ENCODE measurements around the gene DDX19B. TPM values are rescaled to one million over a fixed set of nuclear protein-coding genes. Genes with fewer than 3 reads are reported as not detected.

DDX19B gene
- total RNA-seq, 1 experiment from 2014 or later = 74.5 TPM

DNA sequence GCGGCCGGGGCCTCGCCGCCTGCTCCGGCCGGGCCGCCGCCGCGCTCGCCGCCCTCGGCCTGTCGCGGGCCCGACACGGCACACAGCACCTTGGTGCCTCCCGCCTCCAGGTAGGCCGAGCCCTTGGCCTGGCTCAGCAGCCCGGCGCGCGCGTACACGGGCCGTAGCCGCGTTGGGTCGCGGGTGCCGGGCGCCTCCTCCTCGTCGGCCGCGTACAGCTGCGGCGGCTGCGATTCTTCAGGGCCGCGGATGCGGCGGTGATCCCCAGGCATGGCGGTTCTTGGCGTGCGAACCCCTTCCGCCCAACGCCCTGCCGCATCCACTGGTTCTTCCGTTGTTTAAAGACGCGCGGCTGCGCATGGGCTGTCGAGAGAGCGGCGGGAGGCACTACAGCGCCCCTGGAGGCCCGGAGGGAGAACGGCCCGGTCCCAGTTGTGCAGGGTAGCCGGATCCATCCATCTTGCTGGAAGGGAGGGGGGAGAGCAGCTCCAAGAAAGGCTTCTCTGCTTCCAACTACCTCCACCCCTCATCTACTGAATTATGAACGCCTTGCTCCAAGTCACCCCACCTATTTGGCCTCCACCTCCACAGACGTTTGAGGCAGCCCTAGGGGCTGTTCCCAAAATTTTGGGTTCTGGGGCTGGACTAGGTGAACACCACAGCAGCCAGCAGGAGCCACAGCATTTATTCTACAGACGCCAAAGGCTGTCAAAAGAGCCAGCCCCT, 47.2 kb upstream of the DDX19B start, which contains the start of gene EXOSC6:
TSS of gene EXOSC6 (minus strand) at position 312 of the 726 bp plus-strand sequence. CDS start at position 272, 40 bp downstream.
- no TSS peak for BruUV-seq (replicated peaks)
- H3K4me3 Mint-ChIP-seq (ENCODE audit: unreplicated experiment) = peak within 1 kb of the TSS; percentile 82
- Histone ChIP-seq H3K4me3 (ENCODE audit: low read depth, low read length) (peak within 1 kb of the TSS; percentile 99), H3K27me3 (replicated peaks; ENCODE audit: control insufficient read depth, insufficient read depth, low read length) (no peaks in the 10 kb centered on the region), H3K9me3 (no peaks in the 10 kb centered on the region), H3K36me3 (ENCODE audit: control insufficient read depth, insufficient read depth, low read length) (peaks cover 10% of the 10 kb centered on the region), H3K4me1 (no peaks in the 10 kb centered on the region)
- H3K9me3 Mint-ChIP-seq (ENCODE audit: unreplicated experiment) = no peaks in the 10 kb centered on the region
- TF ChIP-seq, protein P1, sequence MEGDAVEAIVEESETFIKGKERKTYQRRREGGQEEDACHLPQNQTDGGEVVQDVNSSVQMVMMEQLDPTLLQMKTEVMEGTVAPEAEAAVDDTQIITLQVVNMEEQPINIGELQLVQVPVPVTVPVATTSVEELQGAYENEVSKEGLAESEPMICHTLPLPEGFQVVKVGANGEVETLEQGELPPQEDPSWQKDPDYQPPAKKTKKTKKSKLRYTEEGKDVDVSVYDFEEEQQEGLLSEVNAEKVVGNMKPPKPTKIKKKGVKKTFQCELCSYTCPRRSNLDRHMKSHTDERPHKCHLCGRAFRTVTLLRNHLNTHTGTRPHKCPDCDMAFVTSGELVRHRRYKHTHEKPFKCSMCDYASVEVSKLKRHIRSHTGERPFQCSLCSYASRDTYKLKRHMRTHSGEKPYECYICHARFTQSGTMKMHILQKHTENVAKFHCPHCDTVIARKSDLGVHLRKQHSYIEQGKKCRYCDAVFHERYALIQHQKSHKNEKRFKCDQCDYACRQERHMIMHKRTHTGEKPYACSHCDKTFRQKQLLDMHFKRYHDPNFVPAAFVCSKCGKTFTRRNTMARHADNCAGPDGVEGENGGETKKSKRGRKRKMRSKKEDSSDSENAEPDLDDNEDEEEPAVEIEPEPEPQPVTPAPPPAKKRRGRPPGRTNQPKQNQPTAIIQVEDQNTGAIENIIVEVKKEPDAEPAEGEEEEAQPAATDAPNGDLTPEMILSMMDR (IDR thresholded peaks at IDR 0.05; ENCODE audit: insufficient read depth in 1 of 2, low read depth in 1 of 2, low read length in 1 of 2, severe bottlenecking in 1 of 2, unreplicated experiment in 1 of 2) = peak; percentile 97 to 98
- H3K27ac Mint-ChIP-seq (ENCODE audit: unreplicated experiment) = peak within 1 kb of the TSS; percentile 89
- ChIA-PET CTCF (interaction anchor here (0.6 to 2.2 kb wide), 8 partner anchors 16 to 158 kb away, joined by 3 to 11 read pairs (median 4); partner anchors contain the start of genes AARS1 and DDX19A), POLR2A (interaction anchor here (1.2 kb wide), 1 partner anchor 38 kb away, joined by 3 read pairs; the partner anchor contains the start of gene AARS1)
- intact Hi-C loops (cut with micrococcal nuclease; ENCODE audit: unreplicated experiment) = no loop called here
- H3K36me3 Mint-ChIP-seq (ENCODE audit: insufficient read depth, unreplicated experiment) = peaks cover 86% of the 10 kb centered on the region
- H3K4me1 Mint-ChIP-seq (ENCODE audit: low read depth, unreplicated experiment) = no peaks in the 10 kb centered on the region
- DNase-seq = peak; percentile 96 to 98
- no peaks in the 10 kb centered on the region for H3K27me3 Mint-ChIP-seq (ENCODE audit: insufficient read depth, unreplicated experiment)

DNA sequence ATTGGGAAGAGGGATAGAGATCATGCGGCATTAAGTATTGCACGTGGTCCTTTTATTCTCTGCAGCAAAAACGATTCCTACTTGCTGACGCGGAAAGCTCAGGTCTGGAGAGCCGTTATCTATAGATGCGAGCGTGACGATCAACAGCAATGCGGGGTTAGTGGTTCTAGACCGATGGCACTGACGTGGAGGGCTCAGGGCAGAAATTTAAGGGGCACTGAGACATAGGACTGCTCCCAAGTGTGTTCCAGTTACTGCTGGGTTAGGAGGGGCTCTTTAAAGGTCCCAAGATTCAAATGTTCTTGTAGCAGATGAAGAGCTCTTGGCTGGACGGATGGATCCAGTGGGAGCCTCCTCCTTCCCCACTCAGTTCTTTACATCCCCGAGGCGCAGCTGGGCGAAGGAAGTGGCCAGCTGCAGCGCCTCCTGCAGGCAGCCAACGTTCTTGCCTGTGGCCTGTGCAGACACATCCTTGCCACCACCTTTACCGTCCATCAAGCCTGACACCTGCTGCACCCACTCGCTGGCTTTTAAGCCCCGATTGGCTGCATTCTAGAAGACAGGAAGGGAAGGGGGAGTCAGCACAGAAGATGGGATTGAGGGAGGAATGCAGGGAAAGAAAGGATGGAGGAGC, 46.5 kb upstream of the DDX19B start:
- Mint-ChIP-seq H3K4me1 (ENCODE audit: low read depth, unreplicated experiment) (no peaks in the 10 kb centered on the region), H3K36me3 (ENCODE audit: insufficient read depth, unreplicated experiment) (peaks cover 92% of the 10 kb centered on the region), H3K9me3 (ENCODE audit: unreplicated experiment) (no peaks in the 10 kb centered on the region), H3K27ac (ENCODE audit: unreplicated experiment) (peak overlapping the region; percentile 89), H3K4me3 (ENCODE audit: unreplicated experiment) (peak overlapping the region; percentile 82), H3K27me3 (ENCODE audit: insufficient read depth, unreplicated experiment) (no peaks in the 10 kb centered on the region)
- H3K4me3 ChIP-seq (ENCODE audit: low read depth, low read length) = no peak overlapping the region
- ChIA-PET POLR2A (interaction anchor here (1.2 kb wide), 1 partner anchor 37 kb away, joined by 3 read pairs; the partner anchor contains the start of gene AARS1), CTCF (interaction anchor here (0.5 to 2.2 kb wide), 9 partner anchors 15 to 157 kb away, joined by 3 to 11 read pairs (median 5); partner anchors contain the start of genes AARS1 and DDX19A)
- TF ChIP-seq, protein P1 (IDR thresholded peaks at IDR 0.05; ENCODE audit: insufficient read depth in 1 of 2, low read depth in 1 of 2, low read length in 1 of 2, severe bottlenecking in 1 of 2, unreplicated experiment in 1 of 2) = peak; percentile 48 to 52
- no peaks in the 10 kb centered on the region for H3K9me3 ChIP-seq
- peak; percentile 63 to 65 for DNase-seq
- TSS peak; percentile 41 for BruUV-seq (replicated peaks)
- H3K36me3 ChIP-seq (ENCODE audit: control insufficient read depth, insufficient read depth, low read length) = peaks cover 10% of the 10 kb centered on the region
- no peaks in the 10 kb centered on the region for H3K27me3 ChIP-seq (replicated peaks; ENCODE audit: control insufficient read depth, insufficient read depth, low read length)
- intact Hi-C loops (cut with micrococcal nuclease; ENCODE audit: unreplicated experiment) = no loop called here
- no peaks in the 10 kb centered on the region for H3K4me1 ChIP-seq

DNA sequence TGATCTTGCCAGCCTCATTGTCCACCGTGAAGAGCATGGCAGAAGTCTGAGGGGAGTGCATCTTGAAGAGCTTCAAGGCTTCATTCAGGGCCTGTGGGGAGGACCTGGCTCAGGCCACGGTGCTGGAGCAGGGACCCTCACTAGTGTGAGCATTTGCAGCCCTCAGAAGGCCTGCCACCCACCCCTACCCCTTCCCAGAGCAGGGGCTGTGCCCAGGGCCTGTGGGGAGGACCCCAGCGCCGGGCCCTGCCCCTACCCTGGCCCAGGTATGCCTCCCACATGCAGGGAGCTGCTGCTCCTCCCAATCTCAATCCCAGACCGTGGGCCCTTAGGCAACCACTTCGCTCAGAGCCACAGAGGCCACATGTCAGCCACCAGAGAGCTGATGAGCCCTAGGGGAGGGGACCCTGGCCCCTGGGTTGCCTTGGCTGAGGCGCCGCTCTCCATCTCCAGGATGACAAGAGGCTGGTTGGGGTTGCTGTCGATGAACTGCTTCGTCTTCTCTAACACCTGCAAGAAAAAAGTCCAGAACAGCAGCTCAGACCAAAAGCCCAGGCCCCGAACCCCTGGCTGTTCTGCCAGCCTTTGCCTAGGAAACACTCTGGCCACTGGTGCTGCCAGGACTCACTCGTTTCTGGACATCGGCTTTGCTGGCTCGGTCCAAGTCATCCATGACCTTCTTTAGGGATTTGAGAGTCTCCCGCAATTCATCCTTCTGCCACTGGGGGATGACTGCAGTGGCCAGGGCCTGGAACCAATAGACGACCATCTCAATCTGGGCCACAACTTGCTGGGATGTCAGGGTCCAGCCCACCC, 45.5 kb upstream of the DDX19B start:
- no peaks in the 10 kb centered on the region for H3K4me1 ChIP-seq
- H3K27ac Mint-ChIP-seq (ENCODE audit: unreplicated experiment) = peak overlapping the region; percentile 50
- peak; percentile 72 to 82 for DNase-seq
- no peak overlapping the region for H3K4me3 Mint-ChIP-seq (ENCODE audit: unreplicated experiment)
- no TSS peak for BruUV-seq (replicated peaks)
- no peak overlapping the region for H3K4me3 ChIP-seq (ENCODE audit: low read depth, low read length)
- no peaks in the 10 kb centered on the region for H3K27me3 ChIP-seq (replicated peaks; ENCODE audit: control insufficient read depth, insufficient read depth, low read length)
- ChIA-PET CTCF (interaction anchor here (0.7 to 0.8 kb wide), 4 partner anchors 11 to 128 kb away, joined by 3 to 6 read pairs (median 3); no protein-coding TSS in a partner anchor), POLR2A (no interaction called here)
- TF ChIP-seq, protein P1 (IDR thresholded peaks at IDR 0.05; ENCODE audit: insufficient read depth in 1 of 2, low read depth in 1 of 2, low read length in 1 of 2, severe bottlenecking in 1 of 2, unreplicated experiment in 1 of 2) = peak; percentile 80 to 81
- H3K36me3 ChIP-seq (ENCODE audit: control insufficient read depth, insufficient read depth, low read length) = peaks cover 10% of the 10 kb centered on the region
- H3K4me1 Mint-ChIP-seq (ENCODE audit: low read depth, unreplicated experiment) = no peaks in the 10 kb centered on the region
- peaks cover 99% of the 10 kb centered on the region for H3K36me3 Mint-ChIP-seq (ENCODE audit: insufficient read depth, unreplicated experiment)
- no peaks in the 10 kb centered on the region for H3K9me3 ChIP-seq
- H3K9me3 Mint-ChIP-seq (ENCODE audit: unreplicated experiment) = no peaks in the 10 kb centered on the region
- intact Hi-C loops (cut with micrococcal nuclease; ENCODE audit: unreplicated experiment) = no loop called here
- no peaks in the 10 kb centered on the region for H3K27me3 Mint-ChIP-seq (ENCODE audit: insufficient read depth, unreplicated experiment)

All from Caco-2 (cell line).